CD4-positive, alpha-beta T cell (primary cell): ENCODE results near the gene URB2. TPM values are rescaled to one million over a fixed set of nuclear protein-coding genes. Genes with fewer than 3 reads are reported as not detected.
"Not testable (repeated sequence)": the region's sequence is repeated elsewhere in the genome, so short reads cannot be mapped to it uniquely, and the experiment has no call there.

Experiments
- ATAC-seq: fragments of 200-7000 bp; cut with Tn5 transposase; one replicate; pipeline ENCODE4 v1.10.0; 2022; ENCODE audit warnings: mild to moderate bottlenecking; ENCODE audit not compliant: poor library complexity
- CTCF ChIA-PET: fragments of 350-600 bp; sonication (Branson Sonifier 250); formaldehyde crosslinking; loops from one replicate; lab custom pipeline; 2021; ENCODE audit warnings: antibody characterized with exemption, inconsistent platforms; lab: Charles Lee
- POLR2A ChIA-PET: fragments of 350-600 bp; sonication (Branson Sonifier 250); formaldehyde crosslinking; loops from one replicate; lab custom pipeline; 2021; ENCODE audit warnings: antibody characterized with exemption, inconsistent platforms; lab: Charles Lee
- DNase-seq, 14 experiments: peaks; one replicate each; pipeline ENCODE4 v3.0.0-alpha.2; 2013 to 2020; ENCODE audit warnings: mixed read lengths in 2 of 14
- H3K27ac ChIP-seq, 2 donors: one replicate each; pipeline versions ENCODE4 v1.5.1 to v1.7.0; 2013; ENCODE audit warnings: low read length in 2 of 2, low read depth in 1 of 2, mild to moderate bottlenecking in 1 of 2
- H3K27me3 ChIP-seq, 2 experiments: 1 replicate in 1 of 2; 2 replicates in 1 of 2; pipeline versions ENCODE4 v1.6.1 to v1.7.0; 2013; ENCODE audit warnings: low read length in 2 of 2, control low read depth in 1 of 2, mild to moderate bottlenecking in 1 of 2, moderate library complexity in 1 of 2; ENCODE audit not compliant: insufficient read depth in 2 of 2, control insufficient read depth in 1 of 2
- H3K36me3 ChIP-seq: one replicate; pipeline ENCODE4 v1.6.1; 2013; ENCODE audit warnings: low read length, control low read depth; ENCODE audit not compliant: insufficient read depth
- H3K4me1 ChIP-seq: one replicate; pipeline ENCODE4 v1.6.1; 2013; ENCODE audit warnings: low read length, control low read depth; ENCODE audit not compliant: insufficient read depth
- H3K4me3 ChIP-seq: one replicate; pipeline ENCODE4 v1.5.1; 2013; ENCODE audit warnings: mild to moderate bottlenecking, low read length, moderate library complexity
- H3K9me3 ChIP-seq, 2 experiments: 1 replicate in 1 of 2; 2 replicates in 1 of 2; pipeline versions ENCODE4 v1.6.1 to v1.7.0; 2013; ENCODE audit warnings: low read length in 2 of 2, mild to moderate bottlenecking in 2 of 2, control low read depth in 1 of 2, moderate library complexity in 1 of 2; ENCODE audit not compliant: control insufficient read depth in 1 of 2, insufficient read depth in 1 of 2
- H3K27ac Mint-ChIP-seq: one replicate; pipeline ENCODE4 v1.8.0; 2020; ENCODE audit warnings: mixed read lengths
- H3K27me3 Mint-ChIP-seq: one replicate; pipeline ENCODE4 v1.8.0; 2021; ENCODE audit warnings: mixed read lengths
- H3K36me3 Mint-ChIP-seq: one replicate; pipeline ENCODE4 v1.8.0; 2021; ENCODE audit warnings: low read depth, mixed read lengths
- H3K4me1 Mint-ChIP-seq: one replicate; pipeline ENCODE4 v1.8.0; 2021; ENCODE audit warnings: low read depth, mixed read lengths
- H3K4me3 Mint-ChIP-seq: one replicate; pipeline ENCODE4 v1.8.0; 2020; ENCODE audit warnings: mild to moderate bottlenecking, mixed read lengths
- H3K9me3 Mint-ChIP-seq: one replicate; pipeline ENCODE4 v1.8.0; 2020; ENCODE audit warnings: mixed read lengths
- intact Hi-C, 2 experiments: fragments of 100-400 bp; cut with DNase I in 1 of 2; cut with micrococcal nuclease in 1 of 2; formaldehyde crosslinking; loops; one replicate each; pipeline versions ENCODE4 v1.15.1 to v1.9.0; 2023 to 2025; cut with DNase I, micrococcal nuclease
- total RNA-seq, 174 experiments: library from RNA in 2 of 174; stranded (reverse) in 2 of 174; gene quantifications; one replicate each; pipeline ENCODE4 v1.2.3 and lab custom pipeline; 2021 to 2026
- TF ChIP-seq, protein P1 (sequence below): fragments of 200-600 bp; IDR thresholded peaks from one replicate; pipeline ENCODE4 v1.8.0; 2022; ENCODE audit warnings: antibody characterized with exemption, mild to moderate bottlenecking

The URB2 gene
- total RNA-seq, 2 experiments from 2014 or later: 4.1 to 4.2 TPM

DNA sequence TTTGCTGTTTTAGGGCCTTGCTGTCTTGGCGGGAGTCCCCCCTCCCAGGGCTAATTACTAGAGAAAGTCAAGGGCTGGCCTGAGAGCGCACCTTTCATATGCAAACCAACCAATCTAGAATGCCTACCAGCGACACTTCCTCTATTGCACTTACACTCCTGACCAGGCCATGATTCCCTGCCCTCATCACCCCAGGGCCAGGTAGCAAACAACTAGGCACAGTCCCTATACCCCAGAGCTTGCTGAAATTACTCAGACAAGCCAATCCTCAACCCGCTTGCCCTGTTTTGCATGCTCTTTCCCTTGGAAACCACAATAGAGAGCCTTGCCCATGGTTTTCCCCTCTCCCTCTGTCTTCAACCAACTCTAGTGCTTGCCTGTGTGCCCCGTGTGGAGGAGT lies 70.3 kb downstream of the URB2 start:
- peaks cover 8% of the 10 kb centered on the region for H3K4me1 ChIP-seq
- no peaks in the 10 kb centered on the region for H3K27me3 ChIP-seq
- Mint-ChIP-seq H3K9me3 (no peaks in the 10 kb centered on the region), H3K27ac (no peak overlapping the region), H3K27me3 (peaks cover 2% of the 10 kb centered on the region), H3K4me3 (no peak overlapping the region), H3K36me3 (no peaks in the 10 kb centered on the region), H3K4me1 (peaks cover 22% of the 10 kb centered on the region)
- no peak overlapping the region for H3K27ac ChIP-seq
- no peak for DNase-seq
- H3K9me3 ChIP-seq: no peaks in the 10 kb centered on the region
- no peaks in the 10 kb centered on the region for H3K36me3 ChIP-seq
- POLR2A ChIA-PET: no interaction called here
- TF ChIP-seq, protein P1, sequence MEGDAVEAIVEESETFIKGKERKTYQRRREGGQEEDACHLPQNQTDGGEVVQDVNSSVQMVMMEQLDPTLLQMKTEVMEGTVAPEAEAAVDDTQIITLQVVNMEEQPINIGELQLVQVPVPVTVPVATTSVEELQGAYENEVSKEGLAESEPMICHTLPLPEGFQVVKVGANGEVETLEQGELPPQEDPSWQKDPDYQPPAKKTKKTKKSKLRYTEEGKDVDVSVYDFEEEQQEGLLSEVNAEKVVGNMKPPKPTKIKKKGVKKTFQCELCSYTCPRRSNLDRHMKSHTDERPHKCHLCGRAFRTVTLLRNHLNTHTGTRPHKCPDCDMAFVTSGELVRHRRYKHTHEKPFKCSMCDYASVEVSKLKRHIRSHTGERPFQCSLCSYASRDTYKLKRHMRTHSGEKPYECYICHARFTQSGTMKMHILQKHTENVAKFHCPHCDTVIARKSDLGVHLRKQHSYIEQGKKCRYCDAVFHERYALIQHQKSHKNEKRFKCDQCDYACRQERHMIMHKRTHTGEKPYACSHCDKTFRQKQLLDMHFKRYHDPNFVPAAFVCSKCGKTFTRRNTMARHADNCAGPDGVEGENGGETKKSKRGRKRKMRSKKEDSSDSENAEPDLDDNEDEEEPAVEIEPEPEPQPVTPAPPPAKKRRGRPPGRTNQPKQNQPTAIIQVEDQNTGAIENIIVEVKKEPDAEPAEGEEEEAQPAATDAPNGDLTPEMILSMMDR: no peak
- CTCF ChIA-PET: no interaction called here
- no peak for ATAC-seq
- intact Hi-C loops: no loop called here
- H3K4me3 ChIP-seq: no peak overlapping the region

DNA sequence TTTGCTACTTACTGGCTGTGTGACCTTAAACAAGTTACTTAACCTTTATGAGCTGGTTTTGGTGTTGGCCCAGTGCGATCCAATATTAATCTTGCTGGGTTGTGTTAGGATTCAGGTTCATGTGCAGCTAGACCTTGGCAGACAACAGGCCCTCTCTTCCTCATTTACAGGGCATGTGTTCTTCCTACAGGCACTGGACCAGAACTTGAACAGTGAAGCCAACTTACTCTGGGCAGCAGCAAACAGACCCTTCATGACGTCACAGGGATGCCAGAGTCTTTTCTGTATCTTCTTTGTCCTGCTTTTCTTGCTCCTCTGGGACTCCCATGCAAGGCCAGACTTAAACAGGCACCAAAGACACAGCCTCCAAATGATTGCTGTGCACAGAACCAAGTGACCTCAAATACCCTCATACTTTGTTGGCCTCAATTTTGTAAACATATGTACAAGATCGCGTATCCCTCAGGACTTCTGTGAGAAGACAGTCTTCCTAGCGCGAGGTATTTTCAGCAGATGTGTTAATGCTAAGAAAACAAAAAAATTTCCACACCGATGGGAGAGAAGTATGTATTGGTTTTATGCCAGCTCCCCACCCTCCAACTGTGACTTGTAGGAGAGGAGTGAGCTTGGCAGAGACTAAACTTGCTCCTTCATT lies 73.7 kb downstream of the URB2 start:
- no peak for ATAC-seq
- Mint-ChIP-seq H3K4me3 (no peak overlapping the region), H3K9me3 (no peaks in the 10 kb centered on the region), H3K36me3 (no peaks in the 10 kb centered on the region), H3K4me1 (no peaks in the 10 kb centered on the region), H3K27ac (no peak overlapping the region), H3K27me3 (no peaks in the 10 kb centered on the region)
- ChIA-PET CTCF (no interaction called here), POLR2A (no interaction called here)
- intact Hi-C loops: no loop called here
- TF ChIP-seq, protein P1: no peak
- no peak for DNase-seq
- no peaks in the 10 kb centered on the region for H3K36me3 ChIP-seq
- no peaks in the 10 kb centered on the region for H3K4me1 ChIP-seq
- no peaks in the 10 kb centered on the region for H3K9me3 ChIP-seq
- no peak overlapping the region for H3K27ac ChIP-seq
- H3K4me3 ChIP-seq: no peak overlapping the region
- H3K27me3 ChIP-seq: no peaks in the 10 kb centered on the region

DNA sequence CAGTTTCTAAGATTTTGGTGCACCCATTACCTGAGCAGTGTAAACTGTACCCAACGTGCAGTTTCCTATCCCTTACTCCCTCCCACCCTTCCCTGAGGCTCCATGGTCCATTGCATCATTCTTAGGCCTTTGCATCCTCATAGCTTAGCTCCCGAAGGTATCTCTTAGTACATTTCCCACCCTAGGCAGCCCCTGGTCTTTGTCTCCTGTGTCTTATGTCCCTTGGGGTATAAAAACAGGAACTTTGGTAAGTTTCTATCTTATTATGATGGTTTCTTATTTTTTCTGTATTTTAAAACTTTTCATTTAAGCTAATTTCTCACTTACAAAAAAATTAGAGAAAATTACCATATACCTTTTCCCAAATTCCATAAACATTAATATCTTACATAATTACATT lies 78.1 kb downstream of the URB2 start:
- H3K4me3 ChIP-seq: no peak overlapping the region
- Mint-ChIP-seq H3K36me3 (no peaks in the 10 kb centered on the region), H3K27me3 (no peaks in the 10 kb centered on the region), H3K27ac (no peak overlapping the region), H3K4me1 (no peaks in the 10 kb centered on the region), H3K4me3 (no peak overlapping the region), H3K9me3 (no peaks in the 10 kb centered on the region)
- DNase-seq (no peak), ATAC-seq (no peak)
- no peaks in the 10 kb centered on the region for H3K27me3 ChIP-seq
- H3K4me1 ChIP-seq: no peaks in the 10 kb centered on the region
- TF ChIP-seq, protein P1: no peak
- no peaks in the 10 kb centered on the region for H3K9me3 ChIP-seq
- ChIA-PET CTCF (no interaction called here), POLR2A (no interaction called here)
- H3K36me3 ChIP-seq: no peaks in the 10 kb centered on the region
- intact Hi-C loops: no loop called here
- H3K27ac ChIP-seq: no peak overlapping the region

DNA sequence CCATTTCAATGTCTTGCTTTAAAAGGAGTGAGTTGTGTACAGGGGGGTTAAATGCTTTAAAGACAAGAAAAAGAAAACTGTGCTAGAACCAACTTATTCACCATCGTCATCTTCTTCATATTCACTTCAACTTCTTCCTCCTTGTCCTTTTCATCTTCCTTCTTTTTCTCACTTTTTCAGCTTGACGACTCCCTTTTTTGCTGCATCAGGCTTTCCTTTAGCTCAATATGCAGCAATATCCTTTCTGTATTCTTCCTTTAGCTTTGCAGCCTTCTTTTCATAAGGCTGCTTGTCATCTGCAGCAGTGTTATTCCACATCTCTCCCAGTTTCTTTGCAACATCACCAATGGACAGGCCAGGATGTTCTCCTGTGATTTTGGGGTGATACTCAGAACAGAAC lies 79.1 kb downstream of the URB2 start:
- H3K27ac Mint-ChIP-seq, CTCF ChIA-PET, H3K4me1 ChIP-seq, POLR2A ChIA-PET, H3K4me1 Mint-ChIP-seq, H3K27me3 ChIP-seq, intact Hi-C loops, ATAC-seq, DNase-seq, H3K4me3 ChIP-seq, H3K4me3 Mint-ChIP-seq, H3K9me3 Mint-ChIP-seq, H3K27ac ChIP-seq, H3K27me3 Mint-ChIP-seq, H3K36me3 Mint-ChIP-seq, H3K36me3 ChIP-seq, H3K9me3 ChIP-seq: not testable (repeated sequence)

DNA sequence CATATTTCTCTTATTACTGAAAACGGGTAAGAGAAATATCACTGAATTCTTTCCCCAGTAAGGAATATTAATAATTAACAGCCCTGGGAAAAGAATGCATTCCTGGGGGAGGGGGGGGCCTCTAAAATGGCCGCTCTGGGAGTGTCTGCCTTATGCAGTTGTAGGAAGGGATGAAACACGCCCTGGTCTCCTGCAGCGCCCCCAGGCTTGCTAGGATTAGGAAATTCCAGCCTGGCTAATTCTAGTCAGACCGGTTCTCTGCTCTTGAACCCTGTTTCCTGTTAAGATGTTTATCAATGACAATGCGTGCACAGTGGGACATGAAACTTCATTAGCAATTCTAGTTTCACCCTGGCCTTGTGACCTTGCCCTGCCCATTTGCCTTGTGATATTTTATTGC lies 81.1 kb downstream of the URB2 start:
- H3K4me1 ChIP-seq, H3K27ac ChIP-seq, intact Hi-C loops, H3K4me3 ChIP-seq, H3K27me3 Mint-ChIP-seq, CTCF ChIA-PET, H3K27ac Mint-ChIP-seq, H3K4me3 Mint-ChIP-seq, POLR2A ChIA-PET, H3K4me1 Mint-ChIP-seq, H3K27me3 ChIP-seq, H3K36me3 ChIP-seq, H3K36me3 Mint-ChIP-seq, DNase-seq, ATAC-seq, H3K9me3 Mint-ChIP-seq, H3K9me3 ChIP-seq: not testable (repeated sequence)
